Measurements from ENCODE around the gene ELK1. TPM values are rescaled to one million over a fixed set of nuclear protein-coding genes. Genes with fewer than 3 reads are reported as not detected.

Gene ELK1
- total and polyA plus RNA-seq, 2 experiments from 2014 or later, result 19.2 to 39.5 TPM

GRCh38 chrX:47633689-47634590, 16.4 kb downstream of the ELK1 start:
- Histone ChIP-seq H3K79me2 (replicated peaks; ENCODE audit: insufficient read depth) (no peaks in the 10 kb centered on the region), H3K27me3 (ENCODE audit: insufficient read depth) (no peaks in the 10 kb centered on the region), H3K4me1 (ENCODE audit: insufficient read depth) (peaks cover 5% of the 10 kb centered on the region; the same call in 1 of the 2 replicates), H3K4me3 (no peak overlapping the region), H2AFZ (no peak overlapping the region), H4K20me1 (replicated peaks; ENCODE audit: insufficient read depth) (no peaks in the 10 kb centered on the region), H3K9me2 (ENCODE audit: insufficient read depth) (no peaks in the 10 kb centered on the region), H3K4me2 (no peak overlapping the region), H3K27ac (ENCODE audit: low read depth) (no peak overlapping the region), H3K36me3 (ENCODE audit: insufficient read depth) (no peaks in the 10 kb centered on the region), H3F3A (replicated peaks; ENCODE audit: low read depth) (no peaks in the 10 kb centered on the region)
- TF ChIP-seq EZH2phosphoT487 (IDR thresholded peaks at IDR 0.05; ENCODE audit: unreplicated experiment) (no peak), CREB1 (CRISPR knock-in tag; IDR thresholded peaks at IDR 0.05; ENCODE audit: low read depth) (no peak), ETS1 (IDR thresholded peaks at IDR 0.05) (no peak), CTCF (conservative IDR thresholded peaks at IDR 0.05; ENCODE audit: low read depth in 2 of 2) (no peak), POLR2AphosphoS5 (IDR thresholded peaks at IDR 0.05; ENCODE audit: low read depth) (no peak), ZNF462 (CRISPR knock-in tag; IDR thresholded peaks at IDR 0.05) (no peak), ZNF331 (CRISPR knock-in tag; IDR thresholded peaks at IDR 0.05; ENCODE audit: low read depth) (no peak), NANOG (IDR thresholded peaks at IDR 0.05; ENCODE audit: borderline replicate concordance) (no peak), ZNF114 (CRISPR knock-in tag; IDR thresholded peaks at IDR 0.05) (no peak), JUNB (IDR thresholded peaks at IDR 0.05; ENCODE audit: unreplicated experiment) (no peak), STAT1 (IDR thresholded peaks at IDR 0.05; ENCODE audit: unreplicated experiment) (no peak)
- DNase-seq (ENCODE audit: low spot score) (no peak), ATAC-seq (no peak)
- Mint-ChIP-seq H3K4me1 (peaks cover 11% of the 10 kb centered on the region), H3K9me3 (no peaks in the 10 kb centered on the region), H3K36me3 (ENCODE audit: low read depth) (peaks cover 27% of the 10 kb centered on the region), H3K27ac (no peak overlapping the region), H3K27me3 (ENCODE audit: insufficient read depth, low read depth, poor library complexity) (peaks cover 6% of the 10 kb centered on the region), H3K4me3 (no peak overlapping the region)

Data from GM23338 (cell line).